K562 (cell line): ENCODE measurements around the gene RRAD. TPM values are rescaled to one million over a fixed set of nuclear protein-coding genes. Genes with fewer than 3 reads are reported as not detected.

Experiments used
- BACH1 ChIP-seq: fragments of 200-800 bp; sonication (Bioruptor generic); IDR thresholded peaks from 2 replicates; pipeline ENCODE4 v1.6.1; 2016; ENCODE audit warnings: missing genetic modification characterization, missing compliant biosample characterization
- DNMT1 ChIP-seq: fragments of 450-650 bp; IDR thresholded peaks from 2 replicates; pipeline ENCODE4 v1.6.1; 2016; ENCODE audit warnings: antibody characterized with exemption, mild to moderate bottlenecking
- HDAC1 ChIP-seq, 2 experiments: fragments of 450-650 bp; IDR thresholded peaks; 2 replicates each; pipeline ENCODE4 v1.6.1; 2016 to 2017; ENCODE audit warnings: inconsistent platforms in 1 of 2, mild to moderate bottlenecking in 1 of 2, moderate library complexity in 1 of 2
- ID3 ChIP-seq, 2 experiments: fragments of 250-450 bp in 1 of 2; fragments of 450-650 bp in 1 of 2; sonication (Bioruptor Pico) in 1 of 2; IDR thresholded peaks; 2 replicates each; pipeline versions ENCODE4 v1.6.1 to v1.8.0; 2016 to 2021; ENCODE audit warnings: mild to moderate bottlenecking in 2 of 2, moderate library complexity in 2 of 2, missing compliant biosample characterization in 1 of 2, missing genetic modification characterization in 1 of 2
- MAX ChIP-seq: sonication (generic); formaldehyde crosslinking; IDR thresholded peaks from 2 replicates; pipeline ENCODE4 v1.9.0; 2022; ENCODE audit warnings: mild to moderate bottlenecking, missing genetic modification reagents
- MBD2 ChIP-seq: sonication (generic); IDR thresholded peaks from 2 replicates; pipeline ENCODE4 v1.6.1; 2016; ENCODE audit warnings: low read depth, borderline replicate concordance
- MGA ChIP-seq: fragments of 450-650 bp; IDR thresholded peaks from 2 replicates; pipeline ENCODE4 v1.6.1; 2016; ENCODE audit warnings: mild to moderate bottlenecking, moderate library complexity
- NR4A1 ChIP-seq, 2 experiments: fragments of 250-450 bp in 1 of 2; fragments of 450-650 bp in 1 of 2; sonication (Bioruptor Pico) in 1 of 2; IDR thresholded peaks; 2 replicates each; pipeline versions ENCODE4 v1.4.0 to v1.6.1; 2016 to 2020; ENCODE audit warnings: mild to moderate bottlenecking in 2 of 2, missing compliant biosample characterization in 1 of 2, missing genetic modification characterization in 1 of 2, moderate library complexity in 1 of 2
- PCBP2 ChIP-seq: fragments of 200-400 bp; formaldehyde crosslinking; IDR thresholded peaks from 2 replicates; pipeline ENCODE4 v1.6.1; 2018; ENCODE audit warnings: low read length, low read depth, mild to moderate bottlenecking, moderate library complexity; ENCODE audit not compliant: poor library complexity, severe bottlenecking
- THAP12 ChIP-seq: fragments of 250-450 bp; sonication (Bioruptor Pico); IDR thresholded peaks from 2 replicates; pipeline ENCODE4 v1.9.0; 2021; ENCODE audit warnings: mild to moderate bottlenecking, inconsistent platforms
- TRIM28 ChIP-seq: fragments of 450-650 bp; IDR thresholded peaks from 2 replicates; pipeline ENCODE4 v1.6.1; 2017
- polyA plus RNA-seq, 8 experiments: library from polyadenylated mRNA; depleted of rRNA in 4 of 8; stranded (reverse) in 5 of 8; unstranded in 3 of 8; fragments of >200 nt; fragmentation: Nextera tagmentation in 2 of 8; fragmentation: Illumina TruSeq in 1 of 8; extraction: Ambion mirVana in 2 of 8; extraction: Trizol in 1 of 8; gene quantifications; 2 replicates each; pipeline versions ENCODE4 v1.2.1 to v1.2.3, GENCODE V29; 2011 to 2014; ENCODE audit warnings: inconsistent platforms in 1 of 8, missing spikeins in 1 of 8
- total RNA-seq, 7 experiments: library from RNA; depleted of rRNA in 6 of 7; stranded (reverse); fragments of >200 nt in 6 of 7; fragmentation: Illumina TruSeq in 2 of 7; extraction: Trizol in 2 of 7; gene quantifications; 2 replicates each; pipeline versions ENCODE4 v1.2.1 to v1.2.3, GENCODE V29; 2011 to 2021; ENCODE audit warnings: low replicate concordance in 1 of 7

The RRAD gene
- total and polyA plus RNA-seq, 9 of the 15 experiments (the other 6 are each of a cell fraction or from before 2014, with no cell fraction given) = 0.09 to 0.20 (median 0.13) TPM; not detected in 5

- TF ChIP-seq THAP12 (CRISPR knock-in tag) (no peak), TRIM28 (0 out of 2 replicates have a peak, but pooled peaks have one; percentile 15), MAX (CRISPR knock-in tag) (peak; percentile 80), DNMT1 (no peak), BACH1 (tag) (no peak), NR4A1 (CRISPR knock-in tag; IDR thresholded peaks at IDR 0.05) (0 out of 2 replicates have a peak, but pooled peaks have one; percentile 72), NR4A1 (tag; IDR thresholded peaks at IDR 0.05) (no peak), MGA (peak; percentile 2; the same call in 1 of the 2 replicates), ID3 (CRISPR knock-in tag; IDR thresholded peaks at IDR 0.05) (no peak), ID3 (tag; IDR thresholded peaks at IDR 0.05) (peak; percentile 34; the same call in 1 of the 2 replicates), MBD2 (peak; percentile 70), PCBP2 (no peak), HDAC1 (IDR thresholded peaks at IDR 0.05) (peak in 1 of 2 experiments; percentile 85; a peak in 2 of 4 replicates)
Measured at GRCh38 chr16:66934138-66934838, 9.0 kb upstream of the RRAD start, which contains the start of gene CIAO2B (continued).
